ENCODE results near the gene GRIK3. TPM values are rescaled to one million over a fixed set of nuclear protein-coding genes. Genes with fewer than 3 reads are reported as not detected.

Gene GRIK3
- polyA plus RNA-seq, 1 donor (not counting 4 experiments of a cell fraction or from before 2014, with no cell fraction given) = not detected

GRCh38 chr1:36869826-36870225, 164.5 kb downstream of the GRIK3 start:
- no peaks in the 10 kb centered on the region for H3K9me1 ChIP-seq (ENCODE audit: control insufficient read depth, extremely low read depth, insufficient read depth, low read length)
- no peaks in the 10 kb centered on the region for H3K27me3 ChIP-seq (ENCODE audit: control insufficient read depth, extremely low read depth, insufficient read depth, low read length)
- no peaks in the 10 kb centered on the region for H3K79me2 ChIP-seq (ENCODE audit: control insufficient read depth, insufficient read depth, low read length)
- DNase-seq (ENCODE audit: low read depth, low spot score) (no peak), FAIRE-seq (no peak)
- H3K4me1 ChIP-seq (ENCODE audit: control insufficient read depth, extremely low read depth, insufficient read depth, low read length) = no peaks in the 10 kb centered on the region
- no peak overlapping the region for H3K4me2 ChIP-seq (ENCODE audit: control insufficient read depth, extremely low read depth, insufficient read depth, low read depth, low read length)
- H2AFZ ChIP-seq (ENCODE audit: control insufficient read depth, low read length) = no peak overlapping the region
- no peaks in the 10 kb centered on the region for H3K9me3 ChIP-seq (ENCODE audit: control insufficient read depth, low read depth, low read length)
- H3K27ac ChIP-seq (ENCODE audit: control insufficient read depth, insufficient read depth, low read length) = no peak overlapping the region
- H3K4me3 ChIP-seq (ENCODE audit: control insufficient read depth in 2 of 3, extremely low read depth in 1 of 3, insufficient read depth in 2 of 3, low read depth in 1 of 3, low read length in 3 of 3) = no peak overlapping the region
- no peak overlapping the region for H3K9ac ChIP-seq (ENCODE audit: control insufficient read depth, extremely low read depth, insufficient read depth, low read length)
- no peaks in the 10 kb centered on the region for H3K36me3 ChIP-seq (ENCODE audit: control insufficient read depth in 2 of 2, extremely low read depth in 1 of 2, insufficient read depth in 2 of 2, low read length in 2 of 2)
- TF ChIP-seq CTCF (optimal IDR thresholded peaks at IDR 0.05 in 1 of 3, IDR thresholded peaks at IDR 0.05 in 1 of 3, conservative IDR thresholded peaks at IDR 0.05 in 1 of 3; ENCODE audit: extremely low read depth in 1 of 3, insufficient read depth in 2 of 3, low read length in 3 of 3) = no peak
- TF ChIP-seq EZH2 (IDR thresholded peaks at IDR 0.05; ENCODE audit: low read length) = no peak
- no peaks in the 10 kb centered on the region for H4K20me1 ChIP-seq (ENCODE audit: control insufficient read depth, extremely low read depth, insufficient read depth, low read length)
- dilution Hi-C loops (cut with MboI; ENCODE audit: extremely low pct_ligation_motif_present, low sequenced_read_pairs) = no loop called here

- Histone ChIP-seq H4K20me1 (ENCODE audit: control insufficient read depth, extremely low read depth, insufficient read depth, low read length) (no peaks in the 10 kb centered on the region), H3K4me3 (ENCODE audit: control insufficient read depth in 2 of 3, extremely low read depth in 1 of 3, insufficient read depth in 2 of 3, low read depth in 1 of 3, low read length in 3 of 3) (no peak overlapping the region), H3K4me1 (ENCODE audit: control insufficient read depth, extremely low read depth, insufficient read depth, low read length) (no peaks in the 10 kb centered on the region), H3K36me3 (ENCODE audit: control insufficient read depth in 2 of 2, extremely low read depth in 1 of 2, insufficient read depth in 2 of 2, low read length in 2 of 2) (no peaks in the 10 kb centered on the region), H3K9me1 (ENCODE audit: control insufficient read depth, extremely low read depth, insufficient read depth, low read length) (no peaks in the 10 kb centered on the region), H3K27ac (ENCODE audit: control insufficient read depth, insufficient read depth, low read length) (no peak overlapping the region), H3K9me3 (ENCODE audit: control insufficient read depth, low read depth, low read length) (no peaks in the 10 kb centered on the region), H2AFZ (ENCODE audit: control insufficient read depth, low read length) (no peak overlapping the region), H3K9ac (ENCODE audit: control insufficient read depth, extremely low read depth, insufficient read depth, low read length) (no peak overlapping the region), H3K4me2 (ENCODE audit: control insufficient read depth, extremely low read depth, insufficient read depth, low read depth, low read length) (no peak overlapping the region), H3K79me2 (ENCODE audit: control insufficient read depth, insufficient read depth, low read length) (no peaks in the 10 kb centered on the region), H3K27me3 (ENCODE audit: control insufficient read depth, extremely low read depth, insufficient read depth, low read length) (no peaks in the 10 kb centered on the region)
- dilution Hi-C loops (cut with MboI; ENCODE audit: extremely low pct_ligation_motif_present, low sequenced_read_pairs) = no loop called here
- no peak for FAIRE-seq
- TF ChIP-seq EZH2 (IDR thresholded peaks at IDR 0.05; ENCODE audit: low read length) (no peak), CTCF (optimal IDR thresholded peaks at IDR 0.05 in 1 of 3, IDR thresholded peaks at IDR 0.05 in 1 of 3, conservative IDR thresholded peaks at IDR 0.05 in 1 of 3; ENCODE audit: extremely low read depth in 1 of 3, insufficient read depth in 2 of 3, low read length in 3 of 3) (no peak)
- no peak for DNase-seq (ENCODE audit: low read depth, low spot score)
Measured at GRCh38 chr1:36869054-36869453, 165.3 kb downstream of the GRIK3 start.
